Astrocyte (in vitro differentiated cells and primary cell): ENCODE results near the gene SPTBN5.

Experiments
- EZH2 ChIP-seq: IDR thresholded peaks from 2 replicates; pipeline ENCODE4 v1.6.1; 2012; ENCODE audit warnings: mild to moderate bottlenecking, low read length, inconsistent platforms; ENCODE audit not compliant: insufficient read depth
- TF ChIP-seq, protein P1 (sequence below): IDR thresholded peaks from 2 replicates; pipeline ENCODE4 v1.5.1; 2011; ENCODE audit warnings: low read depth, mild to moderate bottlenecking, inconsistent platforms, low read length, moderate library complexity; ENCODE audit not compliant: insufficient read depth

- TF ChIP-seq, protein P1, sequence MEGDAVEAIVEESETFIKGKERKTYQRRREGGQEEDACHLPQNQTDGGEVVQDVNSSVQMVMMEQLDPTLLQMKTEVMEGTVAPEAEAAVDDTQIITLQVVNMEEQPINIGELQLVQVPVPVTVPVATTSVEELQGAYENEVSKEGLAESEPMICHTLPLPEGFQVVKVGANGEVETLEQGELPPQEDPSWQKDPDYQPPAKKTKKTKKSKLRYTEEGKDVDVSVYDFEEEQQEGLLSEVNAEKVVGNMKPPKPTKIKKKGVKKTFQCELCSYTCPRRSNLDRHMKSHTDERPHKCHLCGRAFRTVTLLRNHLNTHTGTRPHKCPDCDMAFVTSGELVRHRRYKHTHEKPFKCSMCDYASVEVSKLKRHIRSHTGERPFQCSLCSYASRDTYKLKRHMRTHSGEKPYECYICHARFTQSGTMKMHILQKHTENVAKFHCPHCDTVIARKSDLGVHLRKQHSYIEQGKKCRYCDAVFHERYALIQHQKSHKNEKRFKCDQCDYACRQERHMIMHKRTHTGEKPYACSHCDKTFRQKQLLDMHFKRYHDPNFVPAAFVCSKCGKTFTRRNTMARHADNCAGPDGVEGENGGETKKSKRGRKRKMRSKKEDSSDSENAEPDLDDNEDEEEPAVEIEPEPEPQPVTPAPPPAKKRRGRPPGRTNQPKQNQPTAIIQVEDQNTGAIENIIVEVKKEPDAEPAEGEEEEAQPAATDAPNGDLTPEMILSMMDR, result no peak
- TF ChIP-seq EZH2, result no peak
Observed at GRCh38 chr15:41862515-41863116, 31.2 kb downstream of the SPTBN5 start.
